Stimulated activated CD4-positive, alpha-beta T cell treated with anti-CD3 and anti-CD28 coated beads, Interleukin-12 subunit alpha, Interleukin-12 subunit beta, amount 100 ng/mL, for 48 hours (primary cell): Measurements from ENCODE around the gene PEX11G.
A peak's percentile ranks its signal among the peaks of the same experiment; 100 is the strongest.

ENCODE experiments used
- DNase-seq, 3 donors: peaks; one replicate each; pipeline ENCODE4 v3.0.0-alpha.2; 2020; ENCODE audit warnings: low read depth in 2 of 3, low spot score in 1 of 3

Gene PEX11G

GRCh38 chr19:7500811-7501450 lies 12.1 kb upstream of the PEX11G start:
- DNase-seq, result peak in 2 of 3 donors; percentile 49 to 54

- no peak for DNase-seq
Measured at GRCh38 chr19:7497292-7497691, 8.5 kb upstream of the PEX11G start.

- DNase-seq, result no peak
Measured at GRCh38 chr19:7494416-7495098, 5.7 kb upstream of the PEX11G start.

GRCh38 chr19:7492558-7492957 lies 3.7 kb upstream of the PEX11G start:
- no peak for DNase-seq

- peak in 2 of 3 donors; percentile 54 to 63 for DNase-seq
Measured at GRCh38 chr19:7492142-7492541, 3.3 kb upstream of the PEX11G start.

- DNase-seq, result no peak
Measured at GRCh38 chr19:7489609-7490044, 792 bp upstream of the PEX11G start.

GRCh38 chr19:7486923-7487322 lies 1.9 kb downstream of the PEX11G start:
- DNase-seq, result no peak

GRCh38 chr19:7483720-7484201 lies 5.1 kb downstream of the PEX11G start:
- no peak for DNase-seq

- DNase-seq, result no peak
Measured at GRCh38 chr19:7482584-7483439, 6.0 kb downstream of the PEX11G start.

- no peak for DNase-seq
Measured at GRCh38 chr19:7480970-7481255, 7.9 kb downstream of the PEX11G start.

- no peak for DNase-seq
Measured at GRCh38 chr19:7480222-7480969, 8.4 kb downstream of the PEX11G start.

GRCh38 chr19:7478843-7479227 lies 10.0 kb downstream of the PEX11G start:
- no peak for DNase-seq

- no peak for DNase-seq
Measured at GRCh38 chr19:7478173-7478842, 10.5 kb downstream of the PEX11G start.

- DNase-seq, result no peak
Measured at GRCh38 chr19:7477758-7478157, 11.1 kb downstream of the PEX11G start.

GRCh38 chr19:7476777-7477494 lies 11.9 kb downstream of the PEX11G start:
- DNase-seq, result no peak

- DNase-seq, result no peak
Measured at GRCh38 chr19:7476241-7476640, 12.6 kb downstream of the PEX11G start.

- no peak for DNase-seq
Measured at GRCh38 chr19:7475665-7476064, 13.2 kb downstream of the PEX11G start.

- DNase-seq, result no peak
Measured at GRCh38 chr19:7471696-7472615, 16.9 kb downstream of the PEX11G start.
